Skeletal muscle tissue (tissue), 4 donors: ENCODE measurements around the gene HIGD1A. TPM values are rescaled to one million over a fixed set of nuclear protein-coding genes. Genes with fewer than 3 reads are reported as not detected.
A peak's percentile ranks its signal among the peaks of the same experiment; 100 is the strongest.

ENCODE experiments used
- H3K27ac ChIP-seq: one replicate; pipeline ENCODE4 v1.7.0; 2013; ENCODE audit warnings: mild to moderate bottlenecking, low read depth, low read length, inconsistent platforms
- H3K27me3 ChIP-seq, 3 donors: one replicate each; pipeline ENCODE4 v1.7.0; 2013; ENCODE audit warnings: low read length in 3 of 3; ENCODE audit not compliant: control insufficient read depth in 3 of 3, insufficient read depth in 3 of 3
- H3K36me3 ChIP-seq, 3 donors: one replicate each; pipeline ENCODE4 v1.7.0; 2013; ENCODE audit warnings: low read length in 3 of 3; ENCODE audit not compliant: control insufficient read depth in 3 of 3, insufficient read depth in 3 of 3
- H3K4me1 ChIP-seq, 3 donors: one replicate each; pipeline ENCODE4 v1.7.0; 2013; ENCODE audit warnings: low read length in 3 of 3, mild to moderate bottlenecking in 3 of 3; ENCODE audit not compliant: control insufficient read depth in 3 of 3, insufficient read depth in 3 of 3
- H3K4me3 ChIP-seq, 3 donors: one replicate each; pipeline ENCODE4 v1.7.0; 2013; ENCODE audit warnings: low read length in 3 of 3
- H3K9ac ChIP-seq, 3 donors: one replicate each; pipeline ENCODE4 v1.7.0; 2013; ENCODE audit warnings: low read length in 3 of 3, mild to moderate bottlenecking in 3 of 3, moderate library complexity in 2 of 3, low read depth in 1 of 3
- H3K9me3 ChIP-seq, 3 donors: one replicate each; pipeline ENCODE4 v1.7.0; 2013; ENCODE audit warnings: low read length in 3 of 3; ENCODE audit not compliant: control insufficient read depth in 3 of 3
- total RNA-seq: library from RNA; depleted of rRNA; stranded (reverse); fragments of >200 nt; gene quantifications from one replicate; pipeline ENCODE4 v1.2.3, GENCODE V29; 2014
- donor health status: Osteomylitis.

The HIGD1A gene
- total RNA-seq = 63.7 TPM

DNA sequence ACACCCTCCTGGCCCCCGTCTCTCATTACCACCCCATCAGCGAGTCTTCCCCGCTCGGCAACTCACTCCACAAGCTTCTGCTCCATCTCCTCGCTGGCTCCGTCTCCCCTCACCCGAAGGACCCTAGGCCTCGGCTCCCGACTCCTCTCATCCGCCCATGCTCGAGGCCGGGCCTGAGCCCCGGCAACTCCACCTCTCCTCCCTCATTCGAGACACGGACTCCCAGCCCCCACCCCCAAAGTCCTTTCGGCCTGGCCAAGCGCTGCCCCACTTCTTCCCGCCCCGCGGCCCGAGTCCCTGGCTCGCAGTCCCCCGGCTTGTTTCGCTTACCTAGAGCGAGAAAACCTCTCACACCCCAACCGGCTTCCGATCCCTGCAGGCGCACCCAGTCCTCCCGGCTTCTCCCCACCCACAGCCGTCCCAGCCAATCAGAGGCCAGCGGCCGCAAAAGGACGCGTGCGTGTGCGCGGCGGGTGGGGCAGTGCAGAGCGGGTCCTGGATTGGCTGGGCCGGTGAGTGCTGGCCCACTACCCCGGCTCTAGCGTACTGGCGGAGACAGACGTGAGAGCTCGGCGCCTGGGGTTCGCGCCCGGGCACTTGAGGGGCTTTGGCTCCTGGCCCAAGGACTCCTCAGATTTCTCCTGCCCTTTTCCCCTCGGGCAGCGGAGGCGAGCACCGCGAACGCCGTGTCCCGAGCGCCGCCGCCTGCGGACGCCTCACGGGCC is at the start of gene HIGD1A:
Gene HIGD1A, minus strand, starts transcription at position 385 of the 725 bp plus-strand sequence. CDS start 10,237 bp downstream, outside the sequence.
- peak within 1 kb of the TSS; percentile 88 to 93 (median 90) for H3K9ac ChIP-seq
- peak within 1 kb of the TSS; percentile 94 for H3K27ac ChIP-seq
- peak within 1 kb of the TSS; percentile 85 to 96 (median 95) for H3K4me3 ChIP-seq
- no peaks in the 10 kb centered on the region for H3K9me3 ChIP-seq
- no peaks in the 10 kb centered on the region for H3K27me3 ChIP-seq
- peaks cover 21 to 32% (median 25%) of the 10 kb centered on the region in 3 donors for H3K4me1 ChIP-seq
- no peaks in the 10 kb centered on the region for H3K36me3 ChIP-seq

DNA sequence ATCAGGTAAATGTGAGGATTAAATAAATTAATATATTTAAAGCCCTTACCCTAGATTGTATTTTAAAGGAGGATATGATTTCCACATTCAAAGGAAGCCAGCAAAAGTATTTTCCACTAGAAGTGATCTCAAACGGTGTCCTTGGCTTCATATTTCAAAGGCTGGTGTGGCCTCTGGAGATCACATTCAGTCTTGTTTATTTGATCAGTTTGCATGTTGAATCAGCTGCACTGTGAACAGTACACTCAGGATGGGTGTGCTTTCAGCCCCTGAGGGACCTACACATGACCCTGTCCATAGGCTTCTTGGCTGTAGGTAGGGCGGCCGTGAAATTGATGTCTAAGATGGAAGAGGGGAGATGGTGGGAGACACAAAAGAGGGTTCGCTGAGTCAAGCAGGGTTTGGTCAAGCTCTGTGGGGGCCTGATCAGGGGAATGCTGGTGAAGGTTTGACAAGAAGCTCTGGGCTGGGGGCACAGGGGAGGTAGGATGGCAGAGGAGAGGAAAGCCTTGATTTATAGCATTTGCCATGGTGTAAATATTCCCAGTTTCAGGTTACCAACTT is 49.5 kb upstream of the HIGD1A start:
- Histone ChIP-seq H3K27ac (no peak overlapping the region), H3K9ac (no peak overlapping the region), H3K4me1 (peaks cover 9 to 26% (median 11%) of the 10 kb centered on the region in 3 donors), H3K4me3 (no peak overlapping the region), H3K9me3 (no peaks in the 10 kb centered on the region), H3K36me3 (no peaks in the 10 kb centered on the region), H3K27me3 (no peaks in the 10 kb centered on the region)

GRCh38 chr3:42853056-42853455 is 48.8 kb upstream of the HIGD1A start:
- Histone ChIP-seq H3K9me3 (no peaks in the 10 kb centered on the region), H3K4me1 (peaks cover 9 to 26% (median 11%) of the 10 kb centered on the region in 3 donors), H3K36me3 (no peaks in the 10 kb centered on the region), H3K27me3 (no peaks in the 10 kb centered on the region), H3K4me3 (no peak overlapping the region), H3K9ac (no peak overlapping the region), H3K27ac (no peak overlapping the region)

- no peaks in the 10 kb centered on the region for H3K9me3 ChIP-seq
- no peak overlapping the region for H3K27ac ChIP-seq
- no peaks in the 10 kb centered on the region for H3K36me3 ChIP-seq
- no peak overlapping the region for H3K9ac ChIP-seq
- no peaks in the 10 kb centered on the region for H3K27me3 ChIP-seq
- H3K4me3 ChIP-seq = no peak overlapping the region
- H3K4me1 ChIP-seq = peaks cover 11 to 27% (median 13%) of the 10 kb centered on the region in 3 donors
Observed at GRCh38 chr3:42852441-42852840, 48.2 kb upstream of the HIGD1A start.

- Histone ChIP-seq H3K27ac (no peak overlapping the region), H3K36me3 (no peaks in the 10 kb centered on the region), H3K9ac (no peak overlapping the region), H3K27me3 (no peaks in the 10 kb centered on the region), H3K4me1 (peaks cover 21 to 37% (median 21%) of the 10 kb centered on the region in 3 donors), H3K4me3 (no peak overlapping the region), H3K9me3 (no peaks in the 10 kb centered on the region)
Observed at GRCh38 chr3:42851228-42851834, 47.0 kb upstream of the HIGD1A start.

DNA sequence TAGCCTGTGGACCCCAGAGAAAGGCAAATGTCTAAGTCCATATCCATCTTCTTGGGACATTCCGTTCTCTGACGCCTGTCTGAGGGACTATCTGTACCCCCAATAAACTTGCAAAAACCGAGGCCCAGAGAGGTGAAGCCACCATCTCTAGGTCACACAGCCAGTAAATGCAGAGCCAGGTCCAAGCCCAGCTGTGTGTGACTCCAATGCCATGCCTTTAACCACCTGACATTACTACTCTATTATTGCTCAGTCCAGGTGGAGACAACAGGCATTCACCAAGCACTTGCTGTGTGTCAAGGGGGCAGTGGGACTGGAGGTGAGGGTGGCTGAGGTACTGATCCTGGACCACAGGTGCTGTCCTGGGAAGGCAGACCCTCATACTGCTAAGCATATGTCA is 46.0 kb upstream of the HIGD1A start:
- H3K4me3 ChIP-seq = no peak overlapping the region
- H3K9me3 ChIP-seq = no peaks in the 10 kb centered on the region
- H3K27me3 ChIP-seq = no peaks in the 10 kb centered on the region
- H3K4me1 ChIP-seq = peaks cover 21 to 43% (median 26%) of the 10 kb centered on the region in 3 donors
- H3K9ac ChIP-seq = no peak overlapping the region
- H3K27ac ChIP-seq = no peak overlapping the region
- H3K36me3 ChIP-seq = no peaks in the 10 kb centered on the region

DNA sequence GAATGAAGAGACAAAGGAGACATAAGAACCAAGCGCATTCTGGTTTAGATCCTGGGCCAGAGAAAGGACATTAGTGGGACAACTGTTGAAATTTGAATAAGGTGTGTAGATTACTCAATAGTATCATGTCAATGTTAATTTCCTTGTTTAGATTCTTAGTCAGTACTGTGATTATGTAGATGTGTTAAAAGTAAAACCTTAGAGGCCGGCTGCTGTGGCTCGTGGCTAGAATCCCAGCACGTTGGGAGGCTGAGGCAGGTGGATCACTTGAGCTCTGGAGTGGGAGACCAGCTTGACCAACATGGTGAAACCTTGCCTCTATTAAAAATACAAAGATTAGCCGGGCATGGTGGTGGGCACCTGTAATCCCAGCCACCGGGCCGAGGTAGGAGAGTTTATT is 44.7 kb upstream of the HIGD1A start:
- no peaks in the 10 kb centered on the region for H3K36me3 ChIP-seq
- H3K4me3 ChIP-seq = no peak overlapping the region
- no peaks in the 10 kb centered on the region for H3K9me3 ChIP-seq
- peaks cover 21 to 39% (median 32%) of the 10 kb centered on the region in 3 donors for H3K4me1 ChIP-seq
- no peak overlapping the region for H3K27ac ChIP-seq
- H3K9ac ChIP-seq = no peak overlapping the region
- no peaks in the 10 kb centered on the region for H3K27me3 ChIP-seq

DNA sequence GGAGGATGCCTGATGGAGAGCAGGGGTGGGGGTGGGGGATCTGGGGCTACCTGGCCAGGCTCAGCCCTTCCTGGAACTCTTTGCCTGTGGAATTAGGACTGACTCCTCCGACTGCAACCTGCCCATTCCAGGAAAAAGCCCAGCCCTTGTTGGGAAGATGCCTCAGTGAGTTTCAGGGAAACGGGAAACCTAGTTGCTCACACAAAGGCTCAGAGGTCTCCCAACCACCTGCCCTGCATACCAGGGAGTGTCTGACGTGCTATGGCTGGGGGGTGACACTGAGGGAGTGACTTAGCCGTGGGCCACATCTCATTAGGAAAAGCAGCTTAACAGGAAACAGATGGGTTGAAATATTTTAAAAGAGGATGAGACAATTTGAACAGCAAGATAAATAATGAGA is 43.4 kb upstream of the HIGD1A start:
- Histone ChIP-seq H3K4me3 (no peak overlapping the region), H3K27ac (peak overlapping the region; percentile 64), H3K9ac (no peak overlapping the region), H3K9me3 (no peaks in the 10 kb centered on the region), H3K27me3 (no peaks in the 10 kb centered on the region), H3K4me1 (peaks cover 19 to 35% (median 29%) of the 10 kb centered on the region in 3 donors), H3K36me3 (no peaks in the 10 kb centered on the region)

DNA sequence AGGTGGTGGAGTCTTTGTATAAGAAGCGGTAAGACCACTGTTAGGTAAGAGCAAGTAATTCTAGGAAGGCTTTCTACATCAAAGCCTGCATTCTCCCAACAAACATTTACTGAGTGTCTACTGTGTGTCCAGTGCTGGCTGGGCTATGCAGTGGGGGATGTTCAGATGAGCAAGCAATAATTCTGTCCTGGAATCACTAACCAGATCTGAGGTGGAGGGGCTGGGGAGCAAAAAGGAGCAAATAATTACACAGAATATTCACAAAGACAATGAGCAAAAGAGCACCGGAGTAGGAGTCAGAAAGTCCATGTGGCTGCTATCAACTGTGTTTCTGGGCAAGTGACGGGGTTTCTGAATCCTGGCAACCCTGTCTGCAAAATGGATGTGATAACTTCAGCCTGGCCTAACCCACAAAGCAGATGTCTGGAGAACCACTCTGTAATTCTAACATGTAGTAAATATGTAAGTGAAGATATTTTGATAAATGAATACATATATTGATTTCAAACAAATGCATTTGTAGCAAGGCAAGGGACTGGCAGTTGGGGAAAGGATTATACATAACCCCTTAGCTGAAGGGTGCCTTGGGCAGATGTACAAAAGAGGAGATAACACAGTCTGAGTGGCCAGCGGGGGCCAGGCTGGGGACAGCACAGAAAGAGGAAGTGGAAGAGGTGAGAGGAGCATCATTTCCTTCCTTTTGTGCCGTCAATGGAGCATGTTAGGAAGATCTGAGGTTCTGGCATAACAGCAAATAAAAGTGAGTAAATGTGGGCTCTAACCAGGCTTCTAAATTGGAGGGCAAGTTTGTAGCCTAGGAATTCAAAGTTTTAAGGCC is 42.6 kb upstream of the HIGD1A start:
- no peaks in the 10 kb centered on the region for H3K36me3 ChIP-seq
- H3K4me3 ChIP-seq = no peak overlapping the region
- H3K27me3 ChIP-seq = no peaks in the 10 kb centered on the region
- no peak overlapping the region for H3K9ac ChIP-seq
- peaks cover 12 to 33% (median 28%) of the 10 kb centered on the region in 3 donors for H3K4me1 ChIP-seq
- H3K27ac ChIP-seq = peak overlapping the region; percentile 64
- no peaks in the 10 kb centered on the region for H3K9me3 ChIP-seq
